Right lobe of liver (tissue), 6 donors: Measurements from ENCODE around the gene CES2. TPM values are rescaled to one million over a fixed set of nuclear protein-coding genes. Genes with fewer than 3 reads are reported as not detected.

ENCODE experiments used
- ATAC-seq, 4 donors: fragments of 200-7000 bp; cut with Tn5 transposase; one replicate each; pipeline ENCODE4 v1.9.1; 2020; ENCODE audit warnings: mild to moderate bottlenecking in 4 of 4, moderate library complexity in 4 of 4
- DNase-seq, 3 donors: peaks; one replicate each; pipeline ENCODE4 v3.0.0-alpha.2; 2020
- H3K27ac ChIP-seq, 3 donors: fragments of 200-600 bp; one replicate each; pipeline ENCODE4 v1.8.0; 2022
- H3K27me3 ChIP-seq, 2 donors: fragments of 200-600 bp; one replicate each; pipeline ENCODE4 v1.8.0; 2022
- H3K36me3 ChIP-seq, 4 donors: fragments of 200-600 bp; sonication (generic) in 1 of 4; one replicate each; pipeline versions ENCODE4 v1.5.1 to v1.8.0; 2017 to 2022; ENCODE audit warnings: control low read depth in 1 of 4
- H3K4me1 ChIP-seq, 4 donors: fragments of 200-600 bp; sonication (generic) in 1 of 4; one replicate each; pipeline versions ENCODE4 v1.5.1 to v1.8.0; 2017 to 2022; ENCODE audit warnings: control low read depth in 1 of 4
- H3K4me3 ChIP-seq, 3 donors: fragments of 200-600 bp; one replicate each; pipeline ENCODE4 v1.8.0; 2022
- H3K9me3 ChIP-seq, 4 donors: fragments of 200-600 bp; sonication (generic) in 1 of 4; one replicate each; pipeline versions ENCODE4 v1.5.1 to v1.8.0; 2017 to 2022; ENCODE audit warnings: control low read depth in 1 of 4
- CTCF ChIP-seq, 4 donors: fragments of 200-600 bp in 3 of 4; fragments of 450-650 bp in 1 of 4; IDR thresholded peaks; one replicate each; pipeline versions ENCODE4 v1.5.1 to v1.8.0; 2016 to 2022; ENCODE audit warnings: antibody characterized with exemption in 4 of 4, mild to moderate bottlenecking in 2 of 4
- POLR2A ChIP-seq: fragments of 450-650 bp; IDR thresholded peaks from one replicate; pipeline ENCODE4 v1.6.1; 2017; ENCODE audit warnings: antibody characterized with exemption, mild to moderate bottlenecking
- WGBS: methylation state at CpG from one replicate; pipeline ENCODE4 v1.1.6; 2018; ENCODE audit warnings: low coverage, low lambda C conversion rate; ENCODE audit not compliant: insufficient coverage; ENCODE audit errors: missing lambda C conversion rate; 5-methylcytosine and 5-hydroxymethylcytosine counted together
- intact Hi-C, 2 donors: fragments of 100-400 bp; cut with DNase I; formaldehyde crosslinking; loops; one replicate each; pipeline versions ENCODE4 v1.11.2 to v1.14.1; 2022
- total RNA-seq, 6 experiments: library from RNA; depleted of rRNA in 2 of 6; stranded (reverse); fragments of >200 nt in 2 of 6; fragmentation: NEBNext Ultra II Directional in 3 of 6; extraction: Animal tissue kit (Norgen Biotek cat#: 25700) in 3 of 6; gene quantifications; one replicate each; pipeline versions ENCODE4 v1.1.0 to v1.2.4, GENCODE V29; 2016 to 2023
- donor health status: DM: no; HTN: yes; CAD: no.
- donor health status: DM: no; HTN: no; CAD: no.
- donor health status: DM: no; HTN: no; CAD: no.
- donor health status: DM: no; HTN: yes; CAD: no.
- donor health status: DM: no; HTN: yes; CAD: no.

The CES2 gene
- total RNA-seq, 6 experiments from 2014 or later, result 226 to 357 (median 263) TPM

- ATAC-seq (peak in 1 of 4 donors; percentile 1), DNase-seq (no peak)
- Histone ChIP-seq H3K27ac (peak overlapping the region; percentile 54 to 83 (median 77)), H3K9me3 (no peaks in the 10 kb centered on the region), H3K4me1 (peaks cover 0 to 23% (median 11%) of the 10 kb centered on the region in 4 donors), H3K27me3 (no peaks in the 10 kb centered on the region), H3K36me3 (peaks cover 0 to 2% (median under 1%) of the 10 kb centered on the region in 4 donors), H3K4me3 (peak overlapping the region; percentile 36 to 50 (median 49))
- intact Hi-C loops, result no loop called here
- WGBS, result 33% methylated on average over 7 of the region's 21 CpGs
- no peak for TF ChIP-seq CTCF (IDR thresholded peaks at IDR 0.05)
- no peak for TF ChIP-seq POLR2A
Observed at GRCh38 chr16:66948837-66949225, 13.5 kb downstream of the CES2 start.

GRCh38 chr16:66949472-66949871 is 14.2 kb downstream of the CES2 start:
- Histone ChIP-seq H3K4me1 (peaks cover 0 to 23% (median 11%) of the 10 kb centered on the region in 4 donors), H3K27ac (peak overlapping the region; percentile 54 to 83 (median 77))

GRCh38 chr16:66950437-66950836 is 15.1 kb downstream of the CES2 start:
- TF ChIP-seq CTCF (IDR thresholded peaks at IDR 0.05) (no peak), POLR2A (no peak)
- intact Hi-C loops, result no loop called here
- peaks cover 0 to 33% (median 15%) of the 10 kb centered on the region in 4 donors for H3K4me1 ChIP-seq
- 34% methylated on average over 2 of the region's 2 CpGs for WGBS
- no peaks in the 10 kb centered on the region for H3K9me3 ChIP-seq
- no peak for DNase-seq
- H3K4me3 ChIP-seq, result no peak overlapping the region
- no peaks in the 10 kb centered on the region for H3K27me3 ChIP-seq
- H3K36me3 ChIP-seq, result no peaks in the 10 kb centered on the region
- no peak for ATAC-seq
- H3K27ac ChIP-seq, result peak overlapping the region in 1 of 3 donors; percentile 83

More at GRCh38 chr16:66949472-66949871, 14.2 kb downstream of the CES2 start:
- H3K9me3 ChIP-seq, result no peaks in the 10 kb centered on the region
- no peaks in the 10 kb centered on the region for H3K36me3 ChIP-seq
- TF ChIP-seq POLR2A (no peak), CTCF (IDR thresholded peaks at IDR 0.05) (no peak)
- intact Hi-C loops, result no loop called here
- no peaks in the 10 kb centered on the region for H3K27me3 ChIP-seq
- H3K4me3 ChIP-seq, result no peak overlapping the region
- DNase-seq (peak in 2 of 3 donors; percentile 78), ATAC-seq (peak; percentile 56 to 69 (median 58))
- WGBS, result 56% methylated on average over 4 of the region's 6 CpGs

- TF ChIP-seq POLR2A, result no peak
- no peak for TF ChIP-seq CTCF (IDR thresholded peaks at IDR 0.05)
- intact Hi-C loops, result no loop called here
- Histone ChIP-seq H3K36me3 (no peaks in the 10 kb centered on the region), H3K4me1 (peaks cover 0 to 37% (median 18%) of the 10 kb centered on the region in 4 donors), H3K27me3 (no peaks in the 10 kb centered on the region), H3K4me3 (no peak overlapping the region), H3K27ac (no peak overlapping the region), H3K9me3 (no peaks in the 10 kb centered on the region)
- ATAC-seq (no peak), DNase-seq (no peak)
- 90% methylated on average over 4 of the region's 4 CpGs for WGBS
Observed at GRCh38 chr16:66950971-66951790, 15.9 kb downstream of the CES2 start.
